Right hindlimb (tissue), 1 donor: ENCODE measurements around the gene KEAP1.
A peak's percentile ranks its signal among the peaks of the same experiment; 100 is the strongest.
"Not testable (repeated sequence)": the region's sequence is repeated elsewhere in the genome, so short reads cannot be mapped to it uniquely, and the experiment has no call there.

Experiments used
- DNase-seq: peaks from one replicate; pipeline ENCODE4 v3.0.0-alpha.2; 2018

Gene KEAP1

DNA sequence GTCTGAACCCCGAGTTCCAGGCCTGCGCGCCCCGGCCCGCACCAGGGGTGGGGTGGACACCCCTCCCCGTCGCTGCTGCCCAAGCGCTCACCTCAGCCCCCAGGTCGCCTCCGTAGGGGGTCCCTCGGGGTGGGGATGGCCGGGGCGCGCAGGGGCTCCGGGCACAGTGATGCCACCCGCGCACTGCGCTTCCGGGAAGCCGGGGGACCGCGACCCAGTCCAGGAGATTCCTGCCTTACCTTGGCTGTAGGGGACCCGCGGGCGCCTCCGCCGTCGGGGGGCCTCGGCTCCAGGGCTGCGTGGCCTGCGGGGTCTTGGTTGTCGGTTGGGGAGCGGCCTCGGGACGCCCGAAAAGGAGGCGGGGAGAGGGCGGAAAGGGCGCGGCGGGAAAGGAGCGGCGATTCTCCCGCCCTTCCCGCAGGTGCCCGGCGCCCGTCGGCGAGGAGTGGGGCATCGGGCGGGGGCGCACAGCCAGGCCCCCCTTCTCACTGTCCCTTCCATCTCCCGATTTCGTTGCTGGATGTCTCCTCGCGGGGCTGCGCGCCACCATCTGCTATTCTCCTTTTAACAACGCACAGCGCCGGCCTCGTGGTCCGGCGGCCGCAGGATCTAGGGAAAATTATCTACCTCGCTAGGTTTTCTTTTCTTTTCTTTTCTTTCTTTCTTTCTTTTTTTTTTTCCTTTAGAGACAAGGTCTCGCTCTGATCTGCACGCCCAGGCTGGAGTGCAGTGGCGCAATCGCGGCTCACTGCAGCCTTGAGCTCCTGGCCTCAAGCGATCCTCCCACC lies at the start of gene KEAP1:
TSS of gene KEAP1 (minus strand) at position 355 of the 788 bp plus-strand sequence. CDS start 3,323 bp downstream, outside the sequence.
- DNase-seq = peak; percentile 73

DNA sequence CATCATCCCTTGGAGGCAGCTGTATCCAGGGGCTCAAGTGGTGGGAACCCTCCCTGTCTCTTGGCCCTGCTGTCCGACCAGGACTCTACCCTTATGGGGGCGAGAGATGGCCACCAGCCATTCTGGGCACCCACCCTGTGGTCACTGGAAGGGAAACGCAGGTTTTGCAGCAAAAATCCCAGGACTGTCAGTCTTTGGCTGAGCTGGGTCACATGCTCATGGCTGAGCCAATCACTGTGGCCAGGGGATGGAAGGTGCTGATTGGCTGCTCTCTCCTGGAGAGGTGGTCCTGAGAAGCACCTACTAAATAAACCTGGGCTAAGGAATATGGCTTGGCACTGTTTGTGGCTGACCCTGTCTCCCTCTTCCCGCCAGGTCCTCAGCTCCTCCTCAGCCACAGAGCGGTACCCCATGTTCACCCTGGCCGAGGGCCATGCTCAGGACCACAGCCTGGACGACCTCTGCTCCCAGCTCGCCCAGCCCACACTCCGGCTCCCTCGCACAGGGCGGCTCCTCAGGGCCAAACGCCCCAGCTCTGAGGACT lies 49.4 kb upstream of the KEAP1 start:
- no peak for DNase-seq

DNA sequence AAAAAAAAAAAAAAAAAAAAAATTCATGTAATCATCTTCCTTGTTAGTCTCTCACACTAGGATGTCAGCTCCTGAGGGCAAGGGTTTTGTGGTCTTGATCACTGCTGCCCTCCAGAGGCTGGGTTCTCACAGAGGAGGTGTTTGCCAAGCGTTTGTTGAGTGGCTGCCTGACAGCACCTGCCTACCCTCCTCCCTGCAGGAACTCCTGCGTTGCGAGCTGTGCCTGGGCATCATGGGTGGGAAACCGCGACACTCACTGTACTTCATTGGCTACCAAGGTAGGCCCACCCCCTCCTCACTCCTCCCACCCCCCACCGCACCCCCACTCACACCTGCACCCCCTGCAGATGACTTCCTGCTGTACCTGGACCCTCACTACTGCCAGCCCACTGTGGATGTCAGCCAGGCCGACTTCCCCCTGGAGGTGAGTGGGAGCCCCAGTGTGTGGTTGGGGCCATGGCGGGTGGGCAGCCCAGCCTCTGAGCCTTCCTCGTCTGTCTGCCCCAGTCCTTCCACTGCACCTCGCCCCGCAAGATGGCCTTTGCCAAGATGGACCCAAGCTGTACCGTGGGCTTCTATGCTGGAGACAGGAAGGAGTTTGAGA lies 48.6 kb upstream of the KEAP1 start:
- no peak for DNase-seq

GRCh38 chr19:10551006-10551405 lies 47.9 kb upstream of the KEAP1 start:
- DNase-seq = not testable (repeated sequence)

DNA sequence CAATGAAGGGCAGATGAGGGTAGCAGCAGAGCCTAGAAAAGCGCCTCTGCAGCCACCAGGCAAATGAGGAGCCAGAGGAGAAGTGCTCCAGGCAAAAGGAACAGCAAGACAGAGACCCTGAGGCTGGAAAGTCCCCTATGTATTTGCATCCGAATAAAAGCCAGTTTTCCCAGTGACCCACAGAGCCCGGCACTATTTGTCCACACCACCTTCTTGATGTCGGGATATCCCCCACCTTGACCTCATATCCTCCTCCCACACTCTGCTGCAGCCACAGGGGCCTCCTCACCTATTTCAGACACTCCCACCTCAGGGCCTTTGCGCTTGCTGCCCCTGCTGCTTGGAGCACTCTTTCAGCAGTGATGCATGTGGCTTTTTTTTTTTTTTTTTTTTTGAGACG lies 47.2 kb upstream of the KEAP1 start:
- no peak for DNase-seq

- DNase-seq = no peak
These were observed 46.6 kb upstream of the KEAP1 start for GRCh38 chr19:10549733-10550132.

- no peak for DNase-seq
These were observed 45.7 kb upstream of the KEAP1 start for GRCh38 chr19:10548746-10549276.

DNA sequence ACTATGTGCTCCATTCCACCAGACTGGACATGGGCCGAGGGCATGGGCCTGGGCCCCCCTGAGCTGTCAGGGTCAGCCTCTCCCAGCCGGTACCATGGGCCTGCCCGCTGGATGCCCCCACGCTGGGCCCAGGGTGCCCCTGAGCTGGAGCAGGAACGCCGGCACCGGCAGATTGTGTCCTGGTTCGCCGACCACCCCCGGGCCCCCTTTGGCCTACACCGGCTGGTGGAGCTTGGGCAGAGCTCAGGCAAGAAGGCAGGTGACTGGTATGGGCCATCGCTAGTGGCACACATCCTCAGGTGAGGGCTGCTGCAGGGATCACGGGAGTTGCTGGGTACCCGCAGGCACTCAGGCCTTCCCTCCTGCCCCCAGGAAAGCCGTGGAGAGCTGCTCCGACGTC lies 43.7 kb upstream of the KEAP1 start:
- no peak for DNase-seq

GRCh38 chr19:10544753-10545251 lies 41.6 kb upstream of the KEAP1 start:
- DNase-seq = no peak

DNA sequence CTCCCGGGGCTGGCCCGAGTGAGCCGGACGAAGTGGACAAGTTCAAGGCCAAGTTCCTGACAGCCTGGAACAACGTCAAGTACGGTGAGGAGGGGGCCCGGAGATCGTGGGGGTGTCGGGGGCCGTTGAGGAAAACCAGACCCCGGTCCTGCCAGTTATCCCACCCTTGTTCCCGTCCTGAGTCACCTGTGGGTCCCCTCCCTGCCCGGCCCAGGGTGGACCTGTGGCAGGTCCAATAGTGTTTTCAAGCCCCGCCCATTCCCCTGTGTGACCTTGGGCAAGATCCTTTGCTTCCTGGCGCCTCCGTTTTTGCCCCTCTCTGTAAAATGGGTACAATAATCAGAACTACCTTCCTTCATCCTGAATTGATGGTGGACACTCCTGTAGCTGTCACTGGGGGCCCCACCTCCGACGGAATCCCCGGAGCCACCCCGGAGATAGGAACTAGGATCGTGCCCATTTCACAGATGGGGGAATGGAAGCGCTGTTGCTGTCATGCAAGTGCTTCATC lies 41.1 kb upstream of the KEAP1 start:
- DNase-seq = peak; percentile 41

GRCh38 chr19:10543420-10544241 lies 40.5 kb upstream of the KEAP1 start, which contains the start of gene ATG4D:
TSS of gene ATG4D (plus strand) at chr19:10543904. CDS start at chr19:10544091, 187 bp downstream.
- DNase-seq = peak; percentile 86

GRCh38 chr19:10543059-10543419 lies 39.9 kb upstream of the KEAP1 start:
- DNase-seq = no peak

GRCh38 chr19:10539016-10539415 lies 35.9 kb upstream of the KEAP1 start:
- DNase-seq = not testable (repeated sequence)

- no peak for DNase-seq
These were observed 35.2 kb upstream of the KEAP1 start for GRCh38 chr19:10538204-10538983.

DNA sequence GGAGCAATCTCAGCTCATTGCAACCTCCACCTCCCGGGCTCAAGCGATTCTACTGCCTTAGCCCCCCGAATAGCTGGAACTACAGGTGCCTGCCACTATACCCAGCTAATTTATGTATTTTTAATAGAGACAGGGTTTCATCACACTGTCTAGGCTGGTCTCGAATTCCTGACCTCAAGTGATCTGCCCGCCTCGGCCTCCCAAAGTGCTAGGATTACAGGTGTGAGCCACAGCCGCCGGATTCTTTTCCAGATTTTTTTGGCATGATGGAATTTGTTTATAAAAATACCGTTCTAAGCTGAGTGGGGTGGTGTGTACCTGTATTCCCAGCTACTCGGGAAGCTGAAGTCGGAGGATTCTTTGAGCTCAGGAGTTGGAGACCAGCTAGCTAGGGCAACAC lies 34.5 kb upstream of the KEAP1 start:
- DNase-seq = no peak

DNA sequence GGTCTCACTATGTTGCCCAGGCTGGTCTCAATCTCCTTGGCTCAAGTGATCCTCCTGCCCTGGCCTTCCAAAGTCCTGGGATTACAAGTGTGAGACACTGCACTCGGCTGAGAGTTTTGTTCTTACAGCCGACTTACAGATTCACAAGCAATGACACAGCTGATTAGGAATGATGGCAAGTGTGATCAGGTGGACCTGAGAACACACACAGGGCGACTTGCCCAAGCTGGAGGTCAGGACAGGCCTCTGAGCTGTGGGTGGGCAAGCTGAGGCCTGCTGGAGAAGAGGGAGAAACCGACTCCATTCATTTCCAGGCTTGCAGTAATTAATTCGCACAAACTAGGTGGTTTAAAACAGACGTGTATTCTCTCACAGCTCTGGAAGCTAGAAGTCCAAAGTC lies 32.5 kb upstream of the KEAP1 start:
- DNase-seq = no peak

DNA sequence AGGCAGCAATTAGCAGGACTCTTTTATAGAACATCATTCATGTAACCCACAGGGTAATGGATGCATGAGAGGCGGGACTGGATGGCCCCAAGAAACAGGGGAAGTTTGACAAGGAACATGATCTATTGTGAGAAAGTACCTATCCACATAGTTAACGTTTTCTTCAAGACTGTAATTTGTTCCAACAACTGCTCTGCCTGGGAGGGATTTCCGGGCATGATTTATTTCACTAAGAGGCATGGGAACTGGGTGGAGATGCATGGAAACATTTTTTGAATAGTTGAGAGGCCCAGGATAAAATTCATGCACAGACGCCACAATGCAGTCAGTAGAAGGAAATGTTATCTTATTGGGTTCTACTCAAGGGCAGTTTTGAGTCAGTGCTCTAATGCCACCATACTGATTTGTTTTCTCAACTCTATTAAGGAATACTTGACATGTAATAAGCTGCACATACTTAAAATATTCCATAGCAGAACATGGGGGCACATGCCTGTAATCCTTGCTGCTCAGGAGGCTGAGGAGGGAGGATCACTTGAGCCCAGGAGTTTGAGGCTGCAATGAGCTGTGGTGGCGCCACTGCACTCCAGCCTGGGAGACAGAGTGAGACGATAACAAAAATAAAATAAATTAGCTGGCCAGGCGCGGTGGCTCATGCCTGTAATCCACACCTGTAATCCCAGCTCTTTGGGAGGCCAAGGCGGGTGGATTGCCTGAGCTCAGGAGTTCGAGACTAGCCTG lies 30.7 kb upstream of the KEAP1 start:
- DNase-seq = no peak

DNA sequence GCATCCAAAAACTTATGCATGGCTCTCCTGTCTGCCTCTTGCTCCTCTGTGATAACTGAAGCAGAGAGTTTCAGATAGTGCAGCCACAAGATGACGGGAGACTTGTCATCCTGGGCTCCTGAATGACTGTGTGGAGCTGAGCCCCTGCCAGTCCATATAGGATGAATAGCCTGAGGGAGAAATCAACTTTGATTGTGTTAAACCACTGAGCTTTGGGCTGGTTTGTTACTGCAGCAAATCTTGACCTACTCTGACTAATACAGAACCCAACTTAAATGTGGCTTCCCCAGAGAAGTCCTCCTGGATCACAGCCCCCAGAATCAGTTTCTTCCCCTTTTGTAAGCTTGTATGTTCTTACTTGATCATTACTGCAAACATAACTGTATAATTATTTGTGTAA lies 29.3 kb upstream of the KEAP1 start:
- no peak for DNase-seq

- DNase-seq = not testable (repeated sequence)
These were observed 23.7 kb upstream of the KEAP1 start for GRCh38 chr19:10526887-10527286.

GRCh38 chr19:10525636-10526035 lies 22.5 kb upstream of the KEAP1 start:
- no peak for DNase-seq

DNA sequence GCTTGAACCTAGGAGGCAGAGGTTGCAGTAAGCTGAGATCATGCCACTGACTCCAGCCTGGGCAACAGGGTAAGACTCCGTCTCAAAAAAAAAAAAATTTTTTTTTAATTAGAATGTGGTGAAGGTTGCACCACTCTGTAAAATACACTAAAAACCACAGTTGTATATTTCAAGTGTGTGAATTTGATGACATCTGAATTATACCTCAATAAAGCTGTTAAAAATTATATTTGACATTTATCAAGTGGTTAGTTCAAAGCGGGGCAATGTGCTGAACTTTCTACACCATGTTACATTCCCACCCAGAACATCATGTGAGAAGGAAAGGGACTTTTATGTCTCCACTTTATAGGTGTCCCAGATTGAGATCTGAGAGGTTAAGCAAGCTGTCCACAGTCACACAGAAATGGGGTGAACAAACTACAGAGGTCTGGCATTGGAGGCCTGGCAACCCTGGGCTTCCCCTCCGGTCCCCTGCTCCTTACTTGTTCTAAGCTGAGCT lies 20.0 kb upstream of the KEAP1 start:
- no peak for DNase-seq
